Left lung (tissue), 10 donors: Measurements from ENCODE around the gene EPSTI1. TPM values are rescaled to one million over a fixed set of nuclear protein-coding genes. Genes with fewer than 3 reads are reported as not detected.

Experiments used
- ATAC-seq: fragments of 200-7000 bp; cut with Tn5 transposase; one replicate; pipeline ENCODE4 v1.9.1; 2020; ENCODE audit warnings: moderate library complexity
- DNase-seq, 4 donors: peaks; one replicate each; pipeline ENCODE4 v3.0.0-alpha.2; 2013 to 2020
- H3K27ac ChIP-seq, 2 donors: fragments of 200-600 bp; sonication (generic) in 1 of 2; one replicate each; pipeline versions ENCODE4 v1.5.0 to v1.8.0; 2020 to 2021
- H3K27me3 ChIP-seq, 2 donors: fragments of 200-600 bp; sonication (generic) in 1 of 2; one replicate each; pipeline versions ENCODE4 v1.5.0 to v1.8.0; 2020 to 2021
- H3K36me3 ChIP-seq, 2 donors: fragments of 200-600 bp; sonication (generic) in 1 of 2; one replicate each; pipeline versions ENCODE4 v1.5.0 to v1.8.0; 2020 to 2021
- H3K4me1 ChIP-seq, 2 donors: fragments of 200-600 bp; one replicate each; pipeline ENCODE4 v1.8.0; 2021
- H3K4me3 ChIP-seq, 2 donors: fragments of 200-600 bp; sonication (generic) in 1 of 2; one replicate each; pipeline versions ENCODE4 v1.5.0 to v1.8.0; 2020 to 2021; ENCODE audit warnings: mild to moderate bottlenecking in 1 of 2
- H3K9me3 ChIP-seq, 2 donors: fragments of 200-600 bp; sonication (generic) in 1 of 2; one replicate each; pipeline versions ENCODE4 v1.5.0 to v1.8.0; 2020 to 2021
- CTCF ChIP-seq, 2 donors: fragments of 200-600 bp; sonication (generic) in 1 of 2; IDR thresholded peaks; one replicate each; pipeline versions ENCODE4 v1.5.0 to v1.8.0; 2021; ENCODE audit warnings: antibody characterized with exemption in 2 of 2
- intact Hi-C, 2 donors: fragments of 100-400 bp; cut with DNase I; formaldehyde crosslinking; loops; one replicate each; pipeline versions ENCODE4 v1.11.2 to v1.14.2; 2022
- polyA plus RNA-seq, 6 donors: library from polyadenylated mRNA; unstranded; fragments of 120-200 nt; gene quantifications; one replicate each; pipeline ENCODE4 v1.2.1, GENCODE V29; 2013; ENCODE audit not compliant: insufficient read length in 6 of 6
- total RNA-seq, 2 donors: library from RNA; stranded (reverse); fragmentation: NEBNext Ultra II Directional; extraction: Animal tissue kit (Norgen Biotek cat#: 25700); gene quantifications; one replicate each; pipeline ENCODE4 v1.2.1, GENCODE V29; 2021
- donor health status: DM: no; HTN: yes; CAD: no.
- donor health status: DM: no; HTN: no; CAD: no.

EPSTI1 gene
- total and polyA plus RNA-seq, 8 donors, result 11.1 to 22.4 (median 14.1) TPM

GRCh38 chr13:42981853-42982252 is 10.2 kb downstream of the EPSTI1 start:
- TF ChIP-seq CTCF (IDR thresholded peaks at IDR 0.05), result no peak
- Histone ChIP-seq H3K27me3 (no peaks in the 10 kb centered on the region), H3K4me1 (peaks cover 0 to 26% of the 10 kb centered on the region in 2 donors), H3K27ac (no peak overlapping the region), H3K36me3 (no peaks in the 10 kb centered on the region), H3K4me3 (no peak overlapping the region), H3K9me3 (peaks cover 0 to 2% of the 10 kb centered on the region in 2 donors)
- ATAC-seq (peak; percentile 21), DNase-seq (no peak)
- intact Hi-C loops, result no loop called here

GRCh38 chr13:42981317-42981716 is 10.7 kb downstream of the EPSTI1 start:
- intact Hi-C loops, result no loop called here
- DNase-seq (no peak), ATAC-seq (no peak)
- TF ChIP-seq CTCF (IDR thresholded peaks at IDR 0.05), result no peak
- Histone ChIP-seq H3K36me3 (no peaks in the 10 kb centered on the region), H3K9me3 (peaks cover 0 to 2% of the 10 kb centered on the region in 2 donors), H3K27me3 (no peaks in the 10 kb centered on the region), H3K4me1 (peaks cover 0 to 25% of the 10 kb centered on the region in 2 donors), H3K4me3 (no peak overlapping the region), H3K27ac (no peak overlapping the region)

- Histone ChIP-seq H3K36me3 (peaks cover 0 to 4% of the 10 kb centered on the region in 2 donors), H3K4me1 (no peaks in the 10 kb centered on the region), H3K27ac (no peak overlapping the region), H3K4me3 (no peak overlapping the region), H3K27me3 (no peaks in the 10 kb centered on the region), H3K9me3 (peaks cover 0 to 2% of the 10 kb centered on the region in 2 donors)
- TF ChIP-seq CTCF (IDR thresholded peaks at IDR 0.05), result no peak
- ATAC-seq (peak; percentile 31), DNase-seq (no peak)
- intact Hi-C loops, result no loop called here
Measured at GRCh38 chr13:42977219-42977659, 14.8 kb downstream of the EPSTI1 start.

DNA sequence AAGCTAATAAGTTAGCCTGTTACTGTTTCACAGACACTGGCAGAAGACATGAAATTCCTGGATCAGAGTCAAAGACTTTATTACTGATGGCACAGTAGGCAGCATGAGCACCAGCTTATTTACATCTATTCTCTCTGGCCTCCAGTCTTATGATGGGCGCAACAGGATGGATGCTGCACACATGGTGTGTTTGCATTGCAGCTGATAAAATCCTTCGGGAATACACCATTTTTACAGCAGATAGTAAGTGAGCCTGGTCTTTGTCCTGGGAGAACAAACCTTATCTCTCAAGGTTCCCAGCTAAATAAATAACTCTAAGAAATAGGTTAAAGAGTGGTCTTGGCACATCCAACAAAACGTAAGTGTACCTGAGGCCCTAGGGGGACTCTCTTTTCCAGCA is 16.0 kb downstream of the EPSTI1 start:
- Histone ChIP-seq H3K9me3 (peaks cover 0 to 2% of the 10 kb centered on the region in 2 donors), H3K36me3 (peaks cover 0 to 4% of the 10 kb centered on the region in 2 donors), H3K4me1 (peaks cover 0 to 8% of the 10 kb centered on the region in 2 donors), H3K4me3 (no peak overlapping the region), H3K27me3 (no peaks in the 10 kb centered on the region), H3K27ac (no peak overlapping the region)
- DNase-seq, result no peak
- no peak for TF ChIP-seq CTCF (IDR thresholded peaks at IDR 0.05)
- intact Hi-C loops, result no loop called here
- ATAC-seq, result no peak

DNA sequence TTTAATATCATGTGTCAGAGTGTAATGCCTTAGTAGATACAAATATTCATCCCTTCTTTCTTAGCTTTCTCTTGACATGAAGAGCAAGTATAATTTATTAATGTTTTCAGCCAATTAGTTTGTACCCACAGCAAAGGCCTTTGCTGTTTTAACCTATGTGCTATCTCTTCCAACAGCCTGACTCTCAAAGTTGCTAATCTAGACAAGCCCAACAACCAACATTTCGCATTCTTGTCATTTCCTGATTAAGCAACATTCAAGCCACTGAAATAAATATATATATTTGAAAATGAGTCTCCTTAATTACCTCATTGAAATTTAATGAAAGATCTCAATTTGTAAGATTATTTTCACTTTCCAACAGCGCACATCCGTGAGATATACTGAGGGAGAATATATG is 18.5 kb downstream of the EPSTI1 start:
- Histone ChIP-seq H3K4me3 (no peak overlapping the region), H3K27me3 (no peaks in the 10 kb centered on the region), H3K4me1 (peaks cover 0 to 23% of the 10 kb centered on the region in 2 donors), H3K36me3 (peaks cover 0 to 4% of the 10 kb centered on the region in 2 donors), H3K27ac (no peak overlapping the region), H3K9me3 (peaks cover 0 to 2% of the 10 kb centered on the region in 2 donors)
- no peak for DNase-seq
- ATAC-seq, result no peak
- intact Hi-C loops, result no loop called here
- no peak for TF ChIP-seq CTCF (IDR thresholded peaks at IDR 0.05)
